ENCODE results near the gene SYT8.

The SYT8 gene

DNA sequence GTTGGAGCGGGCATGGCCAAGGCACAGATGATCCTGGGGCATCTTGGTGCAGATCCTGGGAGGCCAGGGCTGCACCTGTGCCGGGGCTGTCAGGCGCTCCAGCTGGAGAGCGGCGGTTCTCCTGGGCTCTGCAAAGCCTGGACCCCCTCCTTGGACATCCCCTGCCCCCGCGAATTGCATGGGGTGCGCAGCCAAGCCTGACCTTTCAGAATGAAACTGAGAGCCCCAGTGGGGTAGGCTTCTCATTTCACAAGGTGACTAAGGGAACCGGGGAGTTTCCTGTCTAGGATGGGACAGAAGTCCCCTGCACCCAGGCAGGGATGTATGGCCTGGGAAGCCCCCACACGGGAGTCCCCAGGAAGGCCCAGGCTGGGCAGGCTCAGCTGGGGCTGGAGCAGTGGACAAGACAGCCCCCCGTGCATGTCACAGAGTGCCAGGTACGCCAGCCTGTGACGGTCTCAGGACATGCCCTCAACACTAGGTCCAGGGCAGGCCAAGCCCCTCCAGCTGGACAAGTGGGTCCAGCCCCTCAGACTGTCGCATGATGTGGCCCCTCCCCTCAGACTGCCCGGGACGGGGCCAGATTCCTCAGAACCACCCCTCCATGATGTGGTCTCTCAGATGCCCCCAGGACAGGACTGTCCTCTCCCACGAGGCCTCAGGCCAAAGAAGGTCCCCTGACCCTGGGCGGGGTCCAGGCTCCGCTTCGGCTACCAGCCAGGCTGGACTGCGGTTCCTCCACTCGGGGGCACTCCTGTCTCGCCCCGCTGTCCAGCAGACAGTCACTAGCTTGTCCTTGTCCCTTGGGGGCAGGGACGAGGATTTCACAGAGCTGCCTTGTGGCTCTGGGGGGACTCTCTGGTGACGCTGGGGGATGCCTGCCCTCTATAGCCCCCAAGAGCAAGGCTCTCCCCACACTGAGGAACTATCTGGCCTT lies 20.4 kb downstream of the SYT8 start:
- no peaks in the 10 kb centered on the region for H3K27me3 ChIP-seq (ENCODE audit: insufficient read depth, poor library complexity, severe bottlenecking)
- DNase-seq (ENCODE audit: low read depth in 1 of 2, low spot score in 1 of 2), result no peak
- H3K4me3 ChIP-seq (replicated peaks; ENCODE audit: insufficient read depth, low read length), result peak overlapping the region; percentile 60

DNA sequence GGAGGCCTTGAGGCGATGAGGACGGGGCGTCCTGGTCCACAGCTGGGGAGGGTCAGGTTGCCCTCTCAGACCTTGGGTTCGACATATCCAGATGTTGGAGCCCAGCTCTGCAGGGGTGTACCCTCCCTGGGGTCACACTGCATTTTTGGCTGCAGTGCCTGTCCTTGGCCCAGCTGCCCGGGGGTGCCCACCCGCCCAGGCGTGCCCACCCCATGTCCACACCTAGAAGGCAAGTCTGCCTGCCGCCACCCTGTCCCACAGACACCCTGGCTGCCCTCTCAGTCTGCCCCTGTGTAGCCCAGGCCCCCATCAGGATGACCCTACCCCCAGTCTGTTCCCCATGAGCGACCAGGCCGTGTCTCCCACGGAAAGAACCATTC lies 21.1 kb downstream of the SYT8 start:
- H3K27ac ChIP-seq (replicated peaks), result no peak overlapping the region
- H3K4me3 ChIP-seq (replicated peaks; ENCODE audit: insufficient read depth, low read length), result no peak overlapping the region
- DNase-seq (ENCODE audit: low read depth in 1 of 2, low spot score in 1 of 2), result no peak
- no peaks in the 10 kb centered on the region for H3K27me3 ChIP-seq (ENCODE audit: insufficient read depth, poor library complexity, severe bottlenecking)
- TF ChIP-seq POLR2AphosphoS5 (IDR thresholded peaks at IDR 0.05; ENCODE audit: low read depth), result no peak
- no peak for TF ChIP-seq CTCF (IDR thresholded peaks at IDR 0.05; ENCODE audit: insufficient read depth, low read length)
- TF ChIP-seq SPI1 (IDR thresholded peaks at IDR 0.05; ENCODE audit: borderline replicate concordance, low read depth), result no peak
- no peak for TF ChIP-seq GABPA (IDR thresholded peaks at IDR 0.05; ENCODE audit: low read depth)
- TF ChIP-seq, protein P1, sequence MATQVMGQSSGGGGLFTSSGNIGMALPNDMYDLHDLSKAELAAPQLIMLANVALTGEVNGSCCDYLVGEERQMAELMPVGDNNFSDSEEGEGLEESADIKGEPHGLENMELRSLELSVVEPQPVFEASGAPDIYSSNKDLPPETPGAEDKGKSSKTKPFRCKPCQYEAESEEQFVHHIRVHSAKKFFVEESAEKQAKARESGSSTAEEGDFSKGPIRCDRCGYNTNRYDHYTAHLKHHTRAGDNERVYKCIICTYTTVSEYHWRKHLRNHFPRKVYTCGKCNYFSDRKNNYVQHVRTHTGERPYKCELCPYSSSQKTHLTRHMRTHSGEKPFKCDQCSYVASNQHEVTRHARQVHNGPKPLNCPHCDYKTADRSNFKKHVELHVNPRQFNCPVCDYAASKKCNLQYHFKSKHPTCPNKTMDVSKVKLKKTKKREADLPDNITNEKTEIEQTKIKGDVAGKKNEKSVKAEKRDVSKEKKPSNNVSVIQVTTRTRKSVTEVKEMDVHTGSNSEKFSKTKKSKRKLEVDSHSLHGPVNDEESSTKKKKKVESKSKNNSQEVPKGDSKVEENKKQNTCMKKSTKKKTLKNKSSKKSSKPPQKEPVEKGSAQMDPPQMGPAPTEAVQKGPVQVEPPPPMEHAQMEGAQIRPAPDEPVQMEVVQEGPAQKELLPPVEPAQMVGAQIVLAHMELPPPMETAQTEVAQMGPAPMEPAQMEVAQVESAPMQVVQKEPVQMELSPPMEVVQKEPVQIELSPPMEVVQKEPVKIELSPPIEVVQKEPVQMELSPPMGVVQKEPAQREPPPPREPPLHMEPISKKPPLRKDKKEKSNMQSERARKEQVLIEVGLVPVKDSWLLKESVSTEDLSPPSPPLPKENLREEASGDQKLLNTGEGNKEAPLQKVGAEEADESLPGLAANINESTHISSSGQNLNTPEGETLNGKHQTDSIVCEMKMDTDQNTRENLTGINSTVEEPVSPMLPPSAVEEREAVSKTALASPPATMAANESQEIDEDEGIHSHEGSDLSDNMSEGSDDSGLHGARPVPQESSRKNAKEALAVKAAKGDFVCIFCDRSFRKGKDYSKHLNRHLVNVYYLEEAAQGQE (IDR thresholded peaks at IDR 0.05; ENCODE audit: insufficient replicate concordance, low read depth), result no peak

More for the DNA sequence above, 20.4 kb downstream of the SYT8 start:
- no peak overlapping the region for H3K27ac ChIP-seq (replicated peaks)
- TF ChIP-seq SPI1 (IDR thresholded peaks at IDR 0.05; ENCODE audit: borderline replicate concordance, low read depth), result no peak
- TF ChIP-seq, protein P1 (IDR thresholded peaks at IDR 0.05; ENCODE audit: insufficient replicate concordance, low read depth), result no peak
- no peak for TF ChIP-seq GABPA (IDR thresholded peaks at IDR 0.05; ENCODE audit: low read depth)
- TF ChIP-seq POLR2AphosphoS5 (IDR thresholded peaks at IDR 0.05; ENCODE audit: low read depth), result no peak
- TF ChIP-seq CTCF (IDR thresholded peaks at IDR 0.05; ENCODE audit: insufficient read depth, low read length), result no peak

GRCh38 chr11:1856306-1857005 lies 21.7 kb downstream of the SYT8 start:
- no peaks in the 10 kb centered on the region for H3K27me3 ChIP-seq (ENCODE audit: insufficient read depth, poor library complexity, severe bottlenecking)
- H3K4me3 ChIP-seq (replicated peaks; ENCODE audit: insufficient read depth, low read length), result no peak overlapping the region
- DNase-seq (ENCODE audit: low read depth in 1 of 2, low spot score in 1 of 2), result no peak
- no peak overlapping the region for H3K27ac ChIP-seq (replicated peaks)
- TF ChIP-seq CTCF (IDR thresholded peaks at IDR 0.05; ENCODE audit: insufficient read depth, low read length) (no peak), SPI1 (IDR thresholded peaks at IDR 0.05; ENCODE audit: borderline replicate concordance, low read depth) (no peak), POLR2AphosphoS5 (IDR thresholded peaks at IDR 0.05; ENCODE audit: low read depth) (no peak), GABPA (IDR thresholded peaks at IDR 0.05; ENCODE audit: low read depth) (no peak)
- TF ChIP-seq, protein P1 (IDR thresholded peaks at IDR 0.05; ENCODE audit: insufficient replicate concordance, low read depth), result no peak

Data from HL-60 (cell line).